HepG2 (cell line): ENCODE results near the gene MRPS5. TPM values are rescaled to one million over a fixed set of nuclear protein-coding genes. Genes with fewer than 3 reads are reported as not detected.

Source experiments
- ATAC-seq: fragments of 200-7000 bp; cut with Tn5 transposase; 3 replicates; pipeline ENCODE4 v1.9.1; 2020; ENCODE audit warnings: mild to moderate bottlenecking, moderate library complexity
- BruUV-seq: library from RNA; stranded (reverse); fragments of 400-500 nt; replicated peaks from 2 replicates; lab custom pipeline; 2021; lab: Mats Ljungman, UMichigan
- CTCF ChIA-PET: fragments of 300-600 bp; formaldehyde crosslinking; extraction: SDS; loops from one replicate; lab custom pipeline; 2021; ENCODE audit warnings: low total read pairs, inconsistent platforms, low intra/inter-chr PET ratio; lab: Yijun Ruan, JAX
- POLR2A ChIA-PET: fragments of 350-600 bp; sonication (Branson Sonifier 250); formaldehyde crosslinking; loops from one replicate; lab custom pipeline; 2020; ENCODE audit warnings: antibody characterized with exemption, inconsistent platforms; lab: Yijun Ruan, JAX
- DNase-seq: peaks from one replicate; pipeline ENCODE4 v3.0.0-alpha.2; 2015; ENCODE audit warnings: low spot score
- FAIRE-seq: peaks from 3 replicates; lab custom pipeline; 2011; peaks lifted over from hg19 to GRCh38; lab: Jason Lieb, UNC
- H2AFZ ChIP-seq: one replicate; pipeline ENCODE4 v1.6.1; 2011; ENCODE audit warnings: low read length, inconsistent platforms
- H3K27ac ChIP-seq: fragments of 300-600 bp; 3 replicates; pipeline ENCODE4 v1.8.0; 2011; ENCODE audit warnings: mixed run types, mild to moderate bottlenecking, mixed read lengths, low read length, inconsistent platforms; ENCODE audit not compliant: insufficient read depth; ENCODE audit errors: extremely low read length
- H3K27me3 ChIP-seq, 2 experiments: fragments of 200-600 bp in 1 of 2; 2 replicates in 1 of 2; 3 replicates in 1 of 2; pipeline versions ENCODE4 v1.6.0 to v1.8.0; 2011; ENCODE audit warnings: low read length in 2 of 2, mild to moderate bottlenecking in 2 of 2, moderate library complexity in 2 of 2, inconsistent platforms in 1 of 2; ENCODE audit not compliant: insufficient read depth in 2 of 2, control insufficient read depth in 1 of 2
- H3K36me3 ChIP-seq, 2 experiments: fragments of 200-600 bp in 1 of 2; replicated peaks in 1 of 2; 2 replicates in 1 of 2; 3 replicates in 1 of 2; pipeline versions ENCODE4 v1.5.1 to v1.8.0; 2011; ENCODE audit warnings: low read length in 2 of 2, inconsistent platforms in 1 of 2; ENCODE audit not compliant: insufficient read depth in 2 of 2, control insufficient read depth in 1 of 2
- H3K4me1 ChIP-seq: 2 replicates; pipeline ENCODE4 v1.5.1; 2012; ENCODE audit warnings: low read length, inconsistent platforms; ENCODE audit not compliant: insufficient read depth
- H3K4me2 ChIP-seq: 2 replicates; pipeline ENCODE4 v1.6.0; 2011; ENCODE audit warnings: low read depth, low read length, inconsistent platforms
- H3K4me3 ChIP-seq, 3 experiments: fragments of 200-600 bp in 1 of 3; sonication (generic), shearing (Covaris generic) in 1 of 3; replicated peaks in 1 of 3; 2 replicates each; pipeline ENCODE4 v1.5.1; 2011 to 2016; ENCODE audit warnings: low read length in 3 of 3, inconsistent platforms in 2 of 3, low read depth in 2 of 3, mild to moderate bottlenecking in 2 of 3, control low read depth in 1 of 3, mixed read lengths in 1 of 3; ENCODE audit not compliant: insufficient read depth in 1 of 3
- H3K79me2 ChIP-seq: one replicate; pipeline ENCODE4 v1.6.1; 2011; ENCODE audit warnings: low read length, inconsistent platforms; ENCODE audit not compliant: insufficient read depth
- H3K9ac ChIP-seq: 2 replicates; pipeline ENCODE4 v1.6.0; 2011; ENCODE audit warnings: mild to moderate bottlenecking, low read depth, low read length, inconsistent platforms; ENCODE audit not compliant: insufficient read depth
- H3K9me3 ChIP-seq: 2 replicates; pipeline ENCODE4 v1.5.1; 2012; ENCODE audit warnings: mild to moderate bottlenecking, low read length
- H4K20me1 ChIP-seq: 2 replicates; pipeline ENCODE4 v1.6.0; 2011; ENCODE audit warnings: inconsistent platforms, mild to moderate bottlenecking, low read length, moderate library complexity; ENCODE audit not compliant: insufficient read depth
- ATRX ChIP-seq: sonication (generic); formaldehyde crosslinking; IDR thresholded peaks from 2 replicates; pipeline ENCODE4 v1.4.0; 2020; ENCODE audit warnings: missing genetic modification reagents, borderline replicate concordance
- CREB1 ChIP-seq, 2 experiments: fragments of 450-650 bp in 1 of 2; IDR thresholded peaks; 2 replicates each; pipeline ENCODE4 v1.6.1; 2016 to 2017; ENCODE audit warnings: control low read depth in 1 of 2, mild to moderate bottlenecking in 1 of 2, missing compliant biosample characterization in 1 of 2, missing genetic modification characterization in 1 of 2
- DMTF1 ChIP-seq: sonication (generic); formaldehyde crosslinking; IDR thresholded peaks from 2 replicates; pipeline ENCODE4 v1.4.0; 2020; ENCODE audit warnings: mild to moderate bottlenecking, missing genetic modification reagents
- IKZF4 ChIP-seq: sonication (generic); formaldehyde crosslinking; IDR thresholded peaks from 2 replicates; pipeline ENCODE4 v1.5.1; 2020; ENCODE audit warnings: borderline replicate concordance, mild to moderate bottlenecking, low read depth, missing genetic modification reagents; ENCODE audit errors: not compliant biosample characterization
- NFATC3 ChIP-seq: sonication (generic); formaldehyde crosslinking; IDR thresholded peaks from 2 replicates; pipeline ENCODE4 v1.5.1; 2020; ENCODE audit warnings: mild to moderate bottlenecking, missing genetic modification reagents
- PRMT3 ChIP-seq: sonication (generic); formaldehyde crosslinking; IDR thresholded peaks from 2 replicates; pipeline ENCODE4 v1.8.1; 2022; ENCODE audit warnings: low read depth, mild to moderate bottlenecking, moderate library complexity, missing genetic modification reagents, borderline replicate concordance
- RBM22 ChIP-seq: fragments of 200-400 bp; formaldehyde crosslinking; optimal IDR thresholded peaks from 2 replicates; pipeline ENCODE3; 2017; ENCODE audit warnings: mild to moderate bottlenecking, low read length, moderate library complexity
- ZBTB14 ChIP-seq: sonication (generic); formaldehyde crosslinking; IDR thresholded peaks from 2 replicates; pipeline ENCODE4 v1.4.0; 2020; ENCODE audit warnings: missing genetic modification reagents
- ZNF12 ChIP-seq: sonication (generic); formaldehyde crosslinking; IDR thresholded peaks from 2 replicates; pipeline ENCODE4 v1.5.0; 2020; ENCODE audit warnings: missing genetic modification reagents
- ZNF253 ChIP-seq: sonication (generic); formaldehyde crosslinking; IDR thresholded peaks from 2 replicates; pipeline ENCODE4 v1.8.0; 2022; ENCODE audit warnings: mild to moderate bottlenecking, missing genetic modification reagents, borderline replicate concordance
- ZNF317 ChIP-seq: sonication (generic); formaldehyde crosslinking; IDR thresholded peaks from 2 replicates; pipeline ENCODE4 v1.5.0; 2020; ENCODE audit warnings: mild to moderate bottlenecking, missing genetic modification reagents
- WGBS: methylation state at CpG from one replicate; pipeline ENCODE4 v1.1.6; 2017; ENCODE audit warnings: low lambda C conversion rate; 5-methylcytosine and 5-hydroxymethylcytosine counted together
- in situ Hi-C: cut with HindIII; loops from 2 replicates; pipeline ENCODE4 v1.10.0; 2017; ENCODE audit warnings: low pct_unique_long_range_greater_than_20kb; ENCODE audit not compliant: extremely low pct_ligation_motif_present
- intact Hi-C: fragments of 100-400 bp; cut with micrococcal nuclease; formaldehyde crosslinking; loops from one replicate; pipeline ENCODE4 v1.10.0; 2022; ENCODE audit not compliant: unreplicated experiment
- polyA plus RNA-seq, 8 experiments: library from polyadenylated mRNA; depleted of rRNA in 3 of 8; stranded (reverse) in 7 of 8; unstranded in 1 of 8; fragments of >200 nt; fragmentation: Illumina TruSeq in 4 of 8; extraction: Trizol in 4 of 8; gene quantifications; 2 replicates each; pipeline versions ENCODE4 v1.2.1 to v1.2.3, GENCODE V29; 2011 to 2016; ENCODE audit warnings: low read depth in 4 of 8, missing spikeins in 1 of 8, mixed read lengths in 1 of 8; ENCODE audit not compliant: insufficient read depth in 1 of 8
- total RNA-seq, 5 experiments: library from RNA; depleted of rRNA; stranded (reverse); fragments of >200 nt; fragmentation: Illumina TruSeq; extraction: Trizol; gene quantifications; 2 replicates each; pipeline ENCODE4 v1.2.3, GENCODE V29; 2016; ENCODE audit warnings: low read depth in 1 of 5

The MRPS5 gene
- total and polyA plus RNA-seq, 2 of the 13 experiments (the other 11 are each of a cell fraction or from before 2014, with no cell fraction given), result 98.8 to 134 TPM

GRCh38 chr2:95087379-95087778, 34.2 kb downstream of the MRPS5 start:
- Histone ChIP-seq H3K4me2 (no peak overlapping the region), H3K27ac (no peak overlapping the region), H3K9ac (no peak overlapping the region), H4K20me1 (no peaks in the 10 kb centered on the region), H3K4me1 (no peaks in the 10 kb centered on the region), H2AFZ (no peak overlapping the region), H3K27me3 (no peaks in the 10 kb centered on the region), H3K79me2 (no peaks in the 10 kb centered on the region), H3K9me3 (no peaks in the 10 kb centered on the region), H3K4me3 (no peak overlapping the region), H3K36me3 (peaks cover 25 to 66% of the 10 kb centered on the region in 2 experiments)
- TF ChIP-seq NFATC3 (no peak), ZNF317 (CRISPR knock-in tag) (no peak), CREB1 (IDR thresholded peaks at IDR 0.05) (no peak), CREB1 (CRISPR knock-in tag; IDR thresholded peaks at IDR 0.05) (no peak), DMTF1 (CRISPR knock-in tag) (no peak), ZBTB14 (no peak), ZNF12 (CRISPR knock-in tag) (no peak), ZNF253 (CRISPR knock-in tag) (no peak), IKZF4 (CRISPR knock-in tag) (no peak), PRMT3 (CRISPR knock-in tag) (no peak), ATRX (CRISPR knock-in tag) (no peak), RBM22 (no peak)
- ChIA-PET POLR2A (no interaction called here), CTCF (no interaction called here)
- FAIRE-seq (no peak), DNase-seq (no peak), ATAC-seq (no peak)
- WGBS, result 99% methylated on average over 5 of the region's 5 CpGs
- in situ Hi-C loops (no loop called here), intact Hi-C loops (no loop called here)
- BruUV-seq, result no TSS peak
